OCI-LY3 (cell line): ENCODE measurements around the gene DECR2.

Experiments used
- H2AFZ ChIP-seq: fragments of 200-600, 300-600 bp; shearing (Covaris generic); 2 replicates; pipeline ENCODE4 v1.6.0; 2014; ENCODE audit warnings: antibody characterized with exemption, low read depth, low read length
- H3K27ac ChIP-seq: fragments of 200-600, 300-600 bp; sonication (generic); 2 replicates; pipeline ENCODE4 v1.5.1; 2014; ENCODE audit warnings: mild to moderate bottlenecking, low read length, moderate library complexity, mixed read lengths
- H3K27me3 ChIP-seq: fragments of 200-600, 300-600 bp; sonication (generic); 2 replicates; pipeline ENCODE4 v1.6.1; 2014; ENCODE audit warnings: low read depth, low read length, mixed read lengths
- H3K36me3 ChIP-seq: fragments of 200-600, 300-600 bp; sonication (generic); replicated peaks from 2 replicates; pipeline ENCODE3; 2014; ENCODE audit warnings: low read depth, low read length, mixed read lengths
- H3K4me1 ChIP-seq: fragments of 300-600, 200-600 bp; sonication (generic); 2 replicates; pipeline ENCODE4 v1.6.1; 2014; ENCODE audit warnings: low read length, mixed read lengths
- H3K4me2 ChIP-seq: fragments of 200-600, 300-600 bp; sonication (generic); 2 replicates; pipeline ENCODE4 v1.6.1; 2014; ENCODE audit warnings: low read length, mixed read lengths
- H3K4me3 ChIP-seq: fragments of 300-600, 200-600 bp; sonication (generic); 2 replicates; pipeline ENCODE4 v1.5.1; 2014; ENCODE audit warnings: antibody characterized with exemption, mild to moderate bottlenecking, low read length, moderate library complexity
- H3K79me2 ChIP-seq: fragments of 300-600, 200-600 bp; shearing (Covaris generic); 2 replicates; pipeline ENCODE4 v1.6.1; 2014; ENCODE audit warnings: mild to moderate bottlenecking, low read length, mixed read lengths
- H3K9ac ChIP-seq: fragments of 300-600, 200-600 bp; shearing (Covaris generic); 2 replicates; pipeline ENCODE4 v1.6.0; 2014; ENCODE audit warnings: mild to moderate bottlenecking, low read length, moderate library complexity
- H3K9me3 ChIP-seq: fragments of 200-600, 300-600 bp; shearing (Covaris generic); 2 replicates; pipeline ENCODE4 v1.6.1; 2014; ENCODE audit warnings: low read length, mixed read lengths; ENCODE audit not compliant: insufficient read depth
- H4K20me1 ChIP-seq: fragments of 200-600, 300-600 bp; sonication (generic); 2 replicates; pipeline ENCODE4 v1.6.1; 2016; ENCODE audit warnings: low read length, mixed read lengths; ENCODE audit not compliant: insufficient read depth
- EZH2phosphoT487 ChIP-seq: fragments of 200-600 bp; shearing (Covaris generic); IDR thresholded peaks from 2 replicates; pipeline ENCODE4 v1.6.1; 2018; ENCODE audit warnings: antibody characterized with exemption, mixed run types, low read depth
- TF ChIP-seq, protein P1 (sequence below): fragments of 200-600, 300-600 bp; sonication (generic); IDR thresholded peaks from 2 replicates; pipeline ENCODE4 v1.5.1; 2014; ENCODE audit warnings: antibody characterized with exemption, low read length, low read depth

Gene DECR2

DNA sequence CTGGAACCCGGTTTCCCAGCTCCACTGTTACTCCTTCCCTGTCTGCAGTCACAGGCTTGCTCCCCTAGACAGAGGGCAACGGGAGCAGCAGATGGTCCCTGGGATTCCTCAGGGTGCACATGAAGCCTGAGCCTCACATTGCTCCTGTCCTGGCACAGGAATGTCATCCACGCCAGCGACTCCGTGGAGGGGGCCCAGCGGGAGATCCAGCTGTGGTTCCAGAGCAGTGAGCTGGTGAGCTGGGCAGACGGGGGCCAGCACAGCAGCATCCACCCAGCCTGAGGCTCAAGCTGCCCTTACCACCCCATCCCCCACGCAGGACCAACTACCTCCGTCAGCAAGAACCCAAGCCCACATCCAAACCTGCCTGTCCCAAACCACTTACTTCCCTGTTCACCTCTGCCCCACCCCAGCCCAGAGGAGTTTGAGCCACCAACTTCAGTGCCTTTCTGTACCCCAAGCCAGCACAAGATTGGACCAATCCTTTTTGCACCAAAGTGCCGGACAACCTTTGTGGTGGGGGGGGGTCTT lies 1.6 kb upstream of the DECR2 start:
- Histone ChIP-seq H3K27ac (peak overlapping the region; percentile 80), H3K9me3 (no peaks in the 10 kb centered on the region), H3K79me2 (peaks cover 27% of the 10 kb centered on the region), H2AFZ (no peak overlapping the region), H3K4me3 (peak overlapping the region; percentile 89), H3K9ac (peak overlapping the region; percentile 83), H3K27me3 (no peaks in the 10 kb centered on the region), H3K36me3 (peaks cover 6% of the 10 kb centered on the region), H4K20me1 (peaks cover 4% of the 10 kb centered on the region; the same call in 1 of the 2 replicates), H3K4me2 (peak overlapping the region; percentile 95), H3K4me1 (peaks cover 36% of the 10 kb centered on the region)
- no peak for TF ChIP-seq EZH2phosphoT487
- TF ChIP-seq, protein P1, sequence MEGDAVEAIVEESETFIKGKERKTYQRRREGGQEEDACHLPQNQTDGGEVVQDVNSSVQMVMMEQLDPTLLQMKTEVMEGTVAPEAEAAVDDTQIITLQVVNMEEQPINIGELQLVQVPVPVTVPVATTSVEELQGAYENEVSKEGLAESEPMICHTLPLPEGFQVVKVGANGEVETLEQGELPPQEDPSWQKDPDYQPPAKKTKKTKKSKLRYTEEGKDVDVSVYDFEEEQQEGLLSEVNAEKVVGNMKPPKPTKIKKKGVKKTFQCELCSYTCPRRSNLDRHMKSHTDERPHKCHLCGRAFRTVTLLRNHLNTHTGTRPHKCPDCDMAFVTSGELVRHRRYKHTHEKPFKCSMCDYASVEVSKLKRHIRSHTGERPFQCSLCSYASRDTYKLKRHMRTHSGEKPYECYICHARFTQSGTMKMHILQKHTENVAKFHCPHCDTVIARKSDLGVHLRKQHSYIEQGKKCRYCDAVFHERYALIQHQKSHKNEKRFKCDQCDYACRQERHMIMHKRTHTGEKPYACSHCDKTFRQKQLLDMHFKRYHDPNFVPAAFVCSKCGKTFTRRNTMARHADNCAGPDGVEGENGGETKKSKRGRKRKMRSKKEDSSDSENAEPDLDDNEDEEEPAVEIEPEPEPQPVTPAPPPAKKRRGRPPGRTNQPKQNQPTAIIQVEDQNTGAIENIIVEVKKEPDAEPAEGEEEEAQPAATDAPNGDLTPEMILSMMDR = no peak

DNA sequence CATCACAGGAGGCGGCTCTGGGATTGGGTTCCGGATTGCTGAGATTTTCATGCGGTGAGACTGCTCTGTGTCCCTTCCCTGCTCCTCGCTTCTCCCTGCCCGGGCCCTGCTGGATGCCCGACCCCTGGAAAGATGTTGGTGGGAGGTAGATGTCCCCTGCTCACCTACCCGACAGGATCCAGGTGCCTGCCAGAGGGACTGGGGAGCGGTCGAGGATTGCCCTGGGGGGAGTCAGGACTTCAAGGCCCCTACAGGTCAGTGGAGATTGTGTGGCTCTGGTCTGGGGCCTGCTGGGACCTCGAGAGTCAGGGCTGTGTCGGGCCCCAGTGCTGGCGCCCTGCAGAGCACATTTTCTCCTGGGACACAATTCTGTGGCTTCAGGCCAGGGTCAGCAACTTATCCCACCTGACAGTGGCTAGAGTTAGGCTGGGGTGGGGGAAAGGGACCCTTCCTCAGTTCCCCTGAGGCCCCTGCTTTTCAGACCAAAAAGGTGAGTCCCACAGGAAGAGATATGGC lies 3.3 kb downstream of the DECR2 start:
- Histone ChIP-seq H3K9ac (no peak overlapping the region), H3K27ac (no peak overlapping the region), H4K20me1 (no peaks in the 10 kb centered on the region), H3K79me2 (peaks cover 5% of the 10 kb centered on the region; the same call in 1 of the 2 replicates), H2AFZ (no peak overlapping the region), H3K9me3 (no peaks in the 10 kb centered on the region), H3K4me1 (peaks cover 10% of the 10 kb centered on the region), H3K27me3 (no peaks in the 10 kb centered on the region), H3K4me3 (no peak overlapping the region), H3K36me3 (peaks cover 4% of the 10 kb centered on the region), H3K4me2 (no peak overlapping the region)
- TF ChIP-seq, protein P1 = no peak
- no peak for TF ChIP-seq EZH2phosphoT487

DNA sequence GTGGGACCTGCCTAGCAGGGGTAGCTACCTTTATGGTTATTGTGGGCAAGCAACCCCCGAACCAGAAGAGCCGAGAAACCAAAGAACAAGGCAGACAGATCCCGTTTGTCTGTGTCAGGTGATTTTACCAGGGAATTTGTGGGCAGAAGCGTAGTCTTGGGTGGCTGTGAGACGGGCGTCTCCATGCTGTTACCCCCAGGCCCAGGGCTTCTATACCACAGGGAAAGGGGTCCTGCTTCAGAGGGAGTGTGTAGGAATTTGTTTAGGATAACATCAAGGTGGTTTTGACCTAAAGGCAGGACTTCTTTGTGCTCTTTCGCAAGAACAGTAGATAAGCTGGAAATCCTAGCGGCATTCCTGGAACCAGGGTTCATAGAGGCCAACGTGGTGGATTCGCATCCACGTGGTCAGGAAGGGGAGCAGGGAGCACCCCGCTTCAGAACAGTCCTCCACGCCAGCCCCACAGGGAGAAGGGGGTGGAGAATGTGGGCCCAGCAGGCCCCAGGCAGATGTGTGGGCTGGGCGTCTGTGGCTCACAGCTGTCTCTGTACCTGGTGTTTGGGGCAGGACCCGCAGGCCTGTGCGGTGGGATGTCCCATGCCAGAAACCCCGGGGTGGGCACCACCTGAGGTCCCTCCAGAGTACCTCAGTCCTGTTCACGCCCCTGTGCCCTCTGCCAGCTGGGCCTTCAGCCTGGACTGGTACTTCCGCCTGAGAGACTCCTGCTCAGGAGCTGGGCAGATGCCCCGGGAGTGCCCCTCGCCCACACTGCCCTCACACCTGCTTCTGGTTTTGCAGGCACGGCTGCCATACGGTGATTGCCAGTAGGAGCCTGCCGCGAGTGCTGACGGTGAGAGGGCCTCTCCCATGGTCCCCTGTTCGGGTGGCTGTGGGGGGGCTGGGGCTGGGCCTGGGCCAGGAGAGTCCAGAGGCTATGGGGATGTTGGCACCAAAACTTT lies 4.1 kb downstream of the DECR2 start:
- no peaks in the 10 kb centered on the region for H3K9me3 ChIP-seq
- no peaks in the 10 kb centered on the region for H3K27me3 ChIP-seq
- no peak overlapping the region for H3K4me3 ChIP-seq
- H3K27ac ChIP-seq = no peak overlapping the region
- no peak overlapping the region for H3K9ac ChIP-seq
- no peak overlapping the region for H3K4me2 ChIP-seq
- 0 out of 2 replicates have a peak, but pooled peaks cover 4% of the 10 kb centered on the region for H3K4me1 ChIP-seq
- H3K36me3 ChIP-seq = no peaks in the 10 kb centered on the region
- H2AFZ ChIP-seq = no peak overlapping the region
- TF ChIP-seq, protein P1 = no peak
- TF ChIP-seq EZH2phosphoT487 = no peak
- peaks cover 5% of the 10 kb centered on the region; the same call in 1 of the 2 replicates for H3K79me2 ChIP-seq
- H4K20me1 ChIP-seq = no peaks in the 10 kb centered on the region

DNA sequence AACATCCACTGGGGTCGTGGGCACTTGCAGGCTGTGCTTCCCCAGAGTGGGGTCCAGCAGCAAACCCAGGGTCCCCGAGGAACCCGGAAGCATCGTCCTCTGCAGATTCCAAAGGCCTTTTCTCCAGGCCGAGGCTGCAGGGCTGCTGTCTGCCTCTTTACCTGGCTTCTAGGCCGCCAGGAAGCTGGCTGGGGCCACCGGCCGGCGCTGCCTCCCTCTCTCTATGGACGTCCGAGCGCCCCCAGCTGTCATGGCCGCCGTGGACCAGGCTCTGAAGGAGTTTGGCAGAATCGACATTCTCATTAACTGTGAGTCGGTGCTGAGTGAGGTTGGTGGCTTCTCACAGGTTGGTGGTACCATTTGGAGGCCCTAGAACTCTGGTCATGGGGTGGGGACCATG lies 5.6 kb downstream of the DECR2 start:
- H3K9ac ChIP-seq = no peak overlapping the region
- H3K4me2 ChIP-seq = no peak overlapping the region
- H3K79me2 ChIP-seq = peaks cover 4% of the 10 kb centered on the region; the same call in 1 of the 2 replicates
- no peaks in the 10 kb centered on the region for H3K9me3 ChIP-seq
- H3K36me3 ChIP-seq = no peaks in the 10 kb centered on the region
- H3K4me3 ChIP-seq = no peak overlapping the region
- H3K27me3 ChIP-seq = no peaks in the 10 kb centered on the region
- H3K4me1 ChIP-seq = 0 out of 2 replicates have a peak, but pooled peaks cover 4% of the 10 kb centered on the region
- H4K20me1 ChIP-seq = no peaks in the 10 kb centered on the region
- TF ChIP-seq, protein P1 = no peak
- no peak for TF ChIP-seq EZH2phosphoT487
- no peak overlapping the region for H2AFZ ChIP-seq
- H3K27ac ChIP-seq = no peak overlapping the region
